CD14-positive monocyte (primary cell): Measurements from ENCODE around the gene PANK4. TPM values are rescaled to one million over a fixed set of nuclear protein-coding genes. Genes with fewer than 3 reads are reported as not detected.

Experiments used
- DNase-seq, 3 donors: peaks; one replicate each; pipeline ENCODE4 v3.0.0-alpha.2; 2011 to 2022
- H2AFZ ChIP-seq: 2 replicates; pipeline ENCODE4 v1.6.0; 2012; ENCODE audit warnings: mild to moderate bottlenecking, low read depth, low read length, inconsistent platforms; ENCODE audit not compliant: insufficient read depth, poor library complexity, severe bottlenecking
- H3K27ac ChIP-seq, 2 donors: 1 replicate in 1 of 2; 2 replicates in 1 of 2; pipeline ENCODE4 v1.5.1; 2012 to 2013; ENCODE audit warnings: low read length in 2 of 2, control low read depth in 1 of 2, inconsistent platforms in 1 of 2, low read depth in 1 of 2, mild to moderate bottlenecking in 1 of 2
- H3K27me3 ChIP-seq, 2 donors: one replicate each; pipeline versions ENCODE4 v1.6.0 to v1.6.1; 2011 to 2013; ENCODE audit warnings: low read length in 2 of 2; ENCODE audit not compliant: control insufficient read depth in 2 of 2, insufficient read depth in 2 of 2
- H3K36me3 ChIP-seq, 2 donors: replicated peaks in 1 of 2; 1 replicate in 1 of 2; 2 replicates in 1 of 2; pipeline versions ENCODE4 v1.5.1 to v1.6.1; 2012 to 2013; ENCODE audit warnings: low read length in 2 of 2, control low read depth in 1 of 2, inconsistent platforms in 1 of 2, mild to moderate bottlenecking in 1 of 2; ENCODE audit not compliant: insufficient read depth in 2 of 2, control insufficient read depth in 1 of 2
- H3K4me1 ChIP-seq, 2 donors: 1 replicate in 1 of 2; 2 replicates in 1 of 2; pipeline versions ENCODE4 v1.5.1 to v1.6.1; 2012 to 2013; ENCODE audit warnings: low read length in 2 of 2, control low read depth in 1 of 2, inconsistent platforms in 1 of 2, mild to moderate bottlenecking in 1 of 2, moderate library complexity in 1 of 2; ENCODE audit not compliant: insufficient read depth in 2 of 2, control insufficient read depth in 1 of 2
- H3K4me2 ChIP-seq: replicated peaks from 2 replicates; pipeline ENCODE3; 2012; ENCODE audit warnings: low read length, moderate library complexity, mild to moderate bottlenecking; ENCODE audit not compliant: poor library complexity, severe bottlenecking; ENCODE audit errors: extremely low read depth
- H3K4me3 ChIP-seq, 3 experiments: fragments of 200-600 bp in 1 of 3; sonication (generic) in 1 of 3; replicated peaks in 1 of 3; 1 replicate in 2 of 3; 2 replicates in 1 of 3; pipeline ENCODE4 v1.5.1; 2011 to 2013; ENCODE audit warnings: low read length in 3 of 3, mild to moderate bottlenecking in 3 of 3, control low read depth in 2 of 3, low read depth in 2 of 3, inconsistent platforms in 1 of 3, moderate library complexity in 1 of 3
- H3K79me2 ChIP-seq: 2 replicates; pipeline ENCODE4 v1.6.0; 2012; ENCODE audit warnings: mild to moderate bottlenecking, control low read depth, inconsistent platforms, low read length, moderate library complexity; ENCODE audit not compliant: insufficient read depth
- H3K9ac ChIP-seq: 2 replicates; pipeline ENCODE4 v1.6.0; 2017; ENCODE audit warnings: low read length, mild to moderate bottlenecking; ENCODE audit not compliant: insufficient read depth, poor library complexity, severe bottlenecking
- H3K9me3 ChIP-seq, 2 donors: replicated peaks in 1 of 2; 1 replicate in 1 of 2; 2 replicates in 1 of 2; pipeline versions ENCODE4 v1.5.1 to v1.6.1; 2012 to 2013; ENCODE audit warnings: low read length in 2 of 2, control low read depth in 1 of 2; ENCODE audit not compliant: control insufficient read depth in 1 of 2, insufficient read depth in 1 of 2
- H4K20me1 ChIP-seq: 2 replicates; pipeline ENCODE4 v1.6.0; 2012; ENCODE audit warnings: mild to moderate bottlenecking, low read length, control low read depth, moderate library complexity; ENCODE audit not compliant: insufficient read depth
- H3K27ac Mint-ChIP-seq, 7 donors: one replicate each; pipeline ENCODE4 v1.8.0; 2020; ENCODE audit warnings: mild to moderate bottlenecking in 7 of 7, mixed read lengths in 7 of 7, moderate library complexity in 6 of 7, inconsistent platforms in 2 of 7
- H3K27me3 Mint-ChIP-seq, 3 donors: one replicate each; pipeline ENCODE4 v1.8.0; 2021 to 2022; ENCODE audit warnings: low read depth in 3 of 3, mild to moderate bottlenecking in 3 of 3, mixed read lengths in 3 of 3, moderate library complexity in 3 of 3, inconsistent platforms in 1 of 3
- H3K36me3 Mint-ChIP-seq, 2 donors: one replicate each; pipeline ENCODE4 v1.8.0; 2020; ENCODE audit warnings: mixed read lengths in 2 of 2, inconsistent platforms in 1 of 2, mild to moderate bottlenecking in 1 of 2
- H3K4me1 Mint-ChIP-seq: one replicate; pipeline ENCODE4 v1.8.0; 2020; ENCODE audit warnings: mild to moderate bottlenecking, mixed read lengths
- H3K4me3 Mint-ChIP-seq, 2 donors: one replicate each; pipeline ENCODE4 v1.8.0; 2020; ENCODE audit warnings: mild to moderate bottlenecking in 2 of 2, mixed read lengths in 2 of 2, moderate library complexity in 1 of 2
- H3K9me3 Mint-ChIP-seq, 7 donors: one replicate each; pipeline ENCODE4 v1.8.0; 2020 to 2022; ENCODE audit warnings: mixed read lengths in 7 of 7, mild to moderate bottlenecking in 6 of 7, moderate library complexity in 6 of 7, inconsistent platforms in 2 of 7
- WGBS: methylation state at CpG from one replicate; pipeline ENCODE4 v1.1.5; 2013; ENCODE audit warnings: missing lambda C conversion rate; ENCODE audit not compliant: insufficient coverage; 5-methylcytosine and 5-hydroxymethylcytosine counted together
- intact Hi-C, 2 donors: fragments of 100-400 bp; cut with micrococcal nuclease; formaldehyde crosslinking; loops; one replicate each; pipeline versions ENCODE4 v1.15.0 to v1.15.1; 2023
- polyA plus RNA-seq, 3 donors: library from polyadenylated mRNA; depleted of rRNA in 1 of 3; unstranded in 2 of 3; stranded (reverse) in 1 of 3; fragments of 300-500 nt in 2 of 3; fragments of >200 nt in 1 of 3; fragmentation: Illumina TruSeq in 2 of 3; gene quantifications; 1 replicate in 2 of 3; 2 replicates in 1 of 3; pipeline ENCODE4 v1.2.3, GENCODE V29; 2012 to 2021
- TF ChIP-seq, protein P1 (sequence below): fragments of 200-600 bp; IDR thresholded peaks from one replicate; pipeline ENCODE4 v1.8.0; 2022; ENCODE audit warnings: antibody characterized with exemption, mild to moderate bottlenecking

The PANK4 gene
- polyA plus RNA-seq, 3 donors = 11.9 to 30.2 (median 13.7) TPM

DNA sequence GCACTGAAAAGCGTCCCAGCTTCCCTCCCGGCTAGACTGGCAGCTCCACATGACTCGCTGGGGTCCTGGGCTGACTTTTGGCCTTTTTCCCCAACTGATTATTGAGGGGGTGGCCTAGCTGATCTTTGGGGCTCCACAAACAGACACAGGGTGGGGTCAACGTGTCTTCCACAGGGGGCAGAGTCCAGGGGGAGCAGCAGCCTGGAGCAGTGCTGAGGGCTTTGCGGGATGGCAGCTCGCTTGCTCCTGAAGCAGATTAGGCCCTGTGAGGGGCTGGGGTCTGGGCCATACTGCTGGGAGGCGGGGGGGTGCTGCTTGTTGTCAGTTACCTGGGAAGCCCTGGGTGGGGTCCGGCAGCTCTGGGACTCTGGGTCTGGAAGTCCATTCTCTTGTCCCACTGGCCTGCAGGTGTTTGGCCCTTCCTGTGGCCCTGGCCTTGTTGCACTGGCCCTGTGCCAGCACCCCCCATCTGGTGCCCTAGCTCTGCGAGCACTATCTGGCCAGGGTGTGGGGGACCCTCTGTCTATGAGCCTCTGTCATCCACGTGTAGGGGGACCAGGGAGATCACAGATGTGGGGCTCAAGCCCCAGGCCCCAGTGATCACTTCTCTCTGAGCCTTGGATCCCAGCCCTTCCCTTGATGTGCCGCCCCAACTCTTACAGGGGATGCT, 16.0 kb upstream of the PANK4 start:
- H3K4me3 Mint-ChIP-seq = no peak overlapping the region
- H3K9me3 ChIP-seq = no peaks in the 10 kb centered on the region
- intact Hi-C loops = loop anchor here in 1 of 2 donors (10.0 kb wide), 1 partner anchor 348 kb away; the partner anchor contains the start of gene FAAP20
- H3K9ac ChIP-seq = no peak overlapping the region
- TF ChIP-seq, protein P1, sequence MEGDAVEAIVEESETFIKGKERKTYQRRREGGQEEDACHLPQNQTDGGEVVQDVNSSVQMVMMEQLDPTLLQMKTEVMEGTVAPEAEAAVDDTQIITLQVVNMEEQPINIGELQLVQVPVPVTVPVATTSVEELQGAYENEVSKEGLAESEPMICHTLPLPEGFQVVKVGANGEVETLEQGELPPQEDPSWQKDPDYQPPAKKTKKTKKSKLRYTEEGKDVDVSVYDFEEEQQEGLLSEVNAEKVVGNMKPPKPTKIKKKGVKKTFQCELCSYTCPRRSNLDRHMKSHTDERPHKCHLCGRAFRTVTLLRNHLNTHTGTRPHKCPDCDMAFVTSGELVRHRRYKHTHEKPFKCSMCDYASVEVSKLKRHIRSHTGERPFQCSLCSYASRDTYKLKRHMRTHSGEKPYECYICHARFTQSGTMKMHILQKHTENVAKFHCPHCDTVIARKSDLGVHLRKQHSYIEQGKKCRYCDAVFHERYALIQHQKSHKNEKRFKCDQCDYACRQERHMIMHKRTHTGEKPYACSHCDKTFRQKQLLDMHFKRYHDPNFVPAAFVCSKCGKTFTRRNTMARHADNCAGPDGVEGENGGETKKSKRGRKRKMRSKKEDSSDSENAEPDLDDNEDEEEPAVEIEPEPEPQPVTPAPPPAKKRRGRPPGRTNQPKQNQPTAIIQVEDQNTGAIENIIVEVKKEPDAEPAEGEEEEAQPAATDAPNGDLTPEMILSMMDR = no peak
- H3K36me3 Mint-ChIP-seq = no peaks in the 10 kb centered on the region
- H3K36me3 ChIP-seq = no peaks in the 10 kb centered on the region
- H3K4me1 ChIP-seq = peaks cover 9 to 19% of the 10 kb centered on the region in 2 donors
- H4K20me1 ChIP-seq = peaks cover 10% of the 10 kb centered on the region
- no peaks in the 10 kb centered on the region for H3K9me3 Mint-ChIP-seq
- no peak overlapping the region for H2AFZ ChIP-seq
- no peak for DNase-seq
- no peak overlapping the region for H3K27ac ChIP-seq
- H3K27ac Mint-ChIP-seq = peak overlapping the region in 1 of 7 donors; percentile 18
- H3K4me2 ChIP-seq = no peak overlapping the region
- peaks cover 16 to 68% (median 28%) of the 10 kb centered on the region in 3 donors for H3K27me3 Mint-ChIP-seq
- no peak overlapping the region for H3K4me3 ChIP-seq
- H3K27me3 ChIP-seq = peaks cover 3 to 27% of the 10 kb centered on the region in 2 donors
- H3K4me1 Mint-ChIP-seq = peaks cover 3% of the 10 kb centered on the region
- peaks cover 3% of the 10 kb centered on the region for H3K79me2 ChIP-seq
- WGBS = 89% methylated on average over 11 of the region's 11 CpGs

DNA sequence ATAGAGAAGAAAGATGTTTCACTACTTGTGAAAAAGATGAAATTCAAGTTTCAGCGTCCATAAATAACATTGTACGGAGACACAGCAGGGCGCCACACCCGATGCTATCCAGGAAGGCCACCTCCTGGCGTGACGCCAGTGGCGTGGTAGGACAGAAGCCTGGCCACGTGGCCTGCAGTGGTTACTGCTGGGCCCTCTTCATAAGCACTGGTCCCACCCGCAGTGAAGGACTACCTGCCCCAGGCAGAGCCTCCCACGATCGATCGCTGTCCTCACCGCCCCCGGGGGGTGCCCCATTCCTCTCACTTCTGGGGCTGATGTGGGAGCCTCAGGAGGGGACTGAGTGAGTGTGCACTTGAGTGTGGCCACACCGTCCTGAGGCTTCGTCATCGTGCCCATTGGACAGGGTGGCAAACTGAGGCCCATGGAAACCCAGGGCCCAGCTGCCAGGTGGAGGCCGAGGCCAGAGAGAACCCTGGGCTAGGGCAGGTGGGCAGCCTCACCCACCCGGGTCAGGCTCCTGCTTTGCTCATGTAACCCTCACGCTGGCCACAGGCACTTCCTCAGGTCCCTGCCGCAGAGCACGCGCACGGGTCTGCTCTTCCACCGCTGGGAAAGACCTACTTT, 15.3 kb upstream of the PANK4 start:
- H3K36me3 ChIP-seq = no peaks in the 10 kb centered on the region
- Mint-ChIP-seq H3K4me3 (peak overlapping the region in 1 of 2 donors; percentile 71), H3K4me1 (peaks cover 2% of the 10 kb centered on the region), H3K27me3 (peaks cover 17 to 68% (median 28%) of the 10 kb centered on the region in 3 donors), H3K36me3 (no peaks in the 10 kb centered on the region), H3K9me3 (no peaks in the 10 kb centered on the region), H3K27ac (peak overlapping the region in 1 of 7 donors; percentile 46)
- peaks cover 5% of the 10 kb centered on the region for H4K20me1 ChIP-seq
- H3K9ac ChIP-seq = no peak overlapping the region
- no peaks in the 10 kb centered on the region for H3K79me2 ChIP-seq
- no peaks in the 10 kb centered on the region for H3K9me3 ChIP-seq
- WGBS = 74% methylated on average over 20 of the region's 25 CpGs
- H3K4me3 ChIP-seq = no peak overlapping the region
- TF ChIP-seq, protein P1 = no peak
- no peak for DNase-seq
- no peak overlapping the region for H2AFZ ChIP-seq
- H3K27ac ChIP-seq = no peak overlapping the region
- H3K4me1 ChIP-seq = peaks cover 5 to 12% of the 10 kb centered on the region in 2 donors
- peaks cover 3 to 27% of the 10 kb centered on the region in 2 donors for H3K27me3 ChIP-seq
- intact Hi-C loops = loop anchor here in 1 of 2 donors (10.0 kb wide), 1 partner anchor 347 kb away; the partner anchor contains the start of gene FAAP20
- H3K4me2 ChIP-seq = no peak overlapping the region
